Stomach (tissue), 9 donors: Measurements from ENCODE around the gene CHST1. TPM values are rescaled to one million over a fixed set of nuclear protein-coding genes. Genes with fewer than 3 reads are reported as not detected.

Experiments used
- DNase-seq, 2 donors: peaks; one replicate each; pipeline versions ENCODE4 v3.0.0 to v3.0.0-alpha.2; 2013 to 2019
- H3K27ac ChIP-seq, 5 donors: fragments of 200-600 bp in 4 of 5; sonication (generic) in 4 of 5; one replicate each; pipeline ENCODE4 v1.5.1; 2013 to 2019; ENCODE audit warnings: mild to moderate bottlenecking in 1 of 5, moderate library complexity in 1 of 5
- H3K27me3 ChIP-seq, 3 donors: fragments of 200-600 bp; sonication (generic); one replicate each; pipeline ENCODE4 v1.5.1; 2017 to 2019; ENCODE audit warnings: mixed run types in 1 of 3
- H3K36me3 ChIP-seq, 4 donors: fragments of 200-600 bp; sonication (generic); 1 replicate in 3 of 4; 2 replicates in 1 of 4; pipeline ENCODE4 v1.5.1; 2016 to 2019
- H3K4me1 ChIP-seq, 4 donors: fragments of 200-600 bp; sonication (generic); one replicate each; pipeline ENCODE4 v1.5.1; 2016 to 2019
- H3K4me3 ChIP-seq, 4 donors: fragments of 200-600 bp; sonication (generic) in 3 of 4; one replicate each; pipeline ENCODE4 v1.5.1; 2016 to 2019; ENCODE audit warnings: mild to moderate bottlenecking in 1 of 4
- H3K9me3 ChIP-seq, 4 donors: fragments of 200-600 bp; sonication (generic); one replicate each; pipeline ENCODE4 v1.5.1; 2016 to 2019
- EP300 ChIP-seq: sonication (generic); formaldehyde crosslinking; IDR thresholded peaks from one replicate; pipeline ENCODE4 v1.6.1; 2017; ENCODE audit warnings: antibody characterized with exemption
- POLR2A ChIP-seq, 4 donors: fragments of 450-650 bp; IDR thresholded peaks; one replicate each; pipeline ENCODE4 v1.6.1; 2016; ENCODE audit warnings: antibody characterized with exemption in 4 of 4, control low read depth in 2 of 4, mild to moderate bottlenecking in 1 of 4, moderate library complexity in 1 of 4
- POLR2AphosphoS5 ChIP-seq, 3 donors: sonication (generic); formaldehyde crosslinking; IDR thresholded peaks; one replicate each; pipeline ENCODE4 v1.6.1; 2016; ENCODE audit warnings: antibody characterized with exemption in 3 of 3
- WGBS, 5 donors: extraction: QIAGEN DNeasy Blood & Tissue Kit in 3 of 5; methylation state at CpG; one replicate each; pipeline versions ENCODE4 v1.1.5 to v1.1.7; 2013 to 2018; 5-methylcytosine and 5-hydroxymethylcytosine counted together
- intact Hi-C: fragments of 100-400 bp; cut with DNase I; formaldehyde crosslinking; loops from one replicate; pipeline ENCODE4 v1.15.1; 2023; ENCODE audit warnings: low total_unique reads
- polyA plus RNA-seq, 3 donors: library from polyadenylated mRNA; stranded (reverse); fragments of 200-250 nt; gene quantifications; one replicate each; pipeline ENCODE4 v1.2.3, GENCODE V29; 2013
- total RNA-seq, 5 donors: library from RNA; depleted of rRNA; stranded (reverse); fragments of >200 nt; gene quantifications; one replicate each; pipeline versions ENCODE4 v1.1.0 to v1.2.3, GENCODE V29; 2014 to 2016
- TF ChIP-seq, protein P1 (sequence below), 7 experiments: fragments of 450-650 bp in 4 of 7; fragments of 200-600 bp in 3 of 7; sonication (generic) in 3 of 7; IDR thresholded peaks; one replicate each; pipeline ENCODE4 v1.5.1; 2016 to 2019; ENCODE audit warnings: antibody characterized with exemption in 7 of 7, control low read depth in 2 of 7, mild to moderate bottlenecking in 1 of 7
- donor health status: healthy with polysubstance abuse.
- donor health status: Bipolar disorder and iron deficiency.
- donor health status: healthy.

The CHST1 gene
- total and polyA plus RNA-seq, 8 donors: 0.37 to 4.9 (median 1.7) TPM; not detected in 2

DNA sequence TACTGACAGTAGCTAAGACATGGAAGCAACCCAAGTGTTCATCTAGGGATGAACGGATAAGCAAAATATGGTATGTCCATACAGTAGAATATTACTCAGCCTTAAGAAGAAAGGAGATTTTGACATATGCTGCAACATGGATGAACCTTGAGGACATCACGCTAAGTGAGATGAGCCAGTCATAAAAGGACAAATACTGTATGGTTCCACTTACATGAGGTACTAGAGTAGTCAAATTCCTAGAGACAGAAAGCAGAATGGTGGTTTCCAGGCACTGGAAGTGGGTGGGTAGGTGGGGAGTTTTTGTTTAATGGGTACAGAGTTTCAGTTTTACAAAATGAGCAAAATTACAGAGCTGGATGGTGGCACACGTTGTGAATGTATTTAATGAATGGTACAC lies 18.1 kb downstream of the CHST1 start:
- H3K4me1 ChIP-seq: peaks cover 0 to under 1% (median 0%) of the 10 kb centered on the region in 4 donors
- intact Hi-C loops: no loop called here
- H3K9me3 ChIP-seq: no peaks in the 10 kb centered on the region
- TF ChIP-seq POLR2AphosphoS5 (IDR thresholded peaks at IDR 0.05): no peak
- TF ChIP-seq EP300: no peak
- no peak for TF ChIP-seq POLR2A (IDR thresholded peaks at IDR 0.05)
- TF ChIP-seq, protein P1, sequence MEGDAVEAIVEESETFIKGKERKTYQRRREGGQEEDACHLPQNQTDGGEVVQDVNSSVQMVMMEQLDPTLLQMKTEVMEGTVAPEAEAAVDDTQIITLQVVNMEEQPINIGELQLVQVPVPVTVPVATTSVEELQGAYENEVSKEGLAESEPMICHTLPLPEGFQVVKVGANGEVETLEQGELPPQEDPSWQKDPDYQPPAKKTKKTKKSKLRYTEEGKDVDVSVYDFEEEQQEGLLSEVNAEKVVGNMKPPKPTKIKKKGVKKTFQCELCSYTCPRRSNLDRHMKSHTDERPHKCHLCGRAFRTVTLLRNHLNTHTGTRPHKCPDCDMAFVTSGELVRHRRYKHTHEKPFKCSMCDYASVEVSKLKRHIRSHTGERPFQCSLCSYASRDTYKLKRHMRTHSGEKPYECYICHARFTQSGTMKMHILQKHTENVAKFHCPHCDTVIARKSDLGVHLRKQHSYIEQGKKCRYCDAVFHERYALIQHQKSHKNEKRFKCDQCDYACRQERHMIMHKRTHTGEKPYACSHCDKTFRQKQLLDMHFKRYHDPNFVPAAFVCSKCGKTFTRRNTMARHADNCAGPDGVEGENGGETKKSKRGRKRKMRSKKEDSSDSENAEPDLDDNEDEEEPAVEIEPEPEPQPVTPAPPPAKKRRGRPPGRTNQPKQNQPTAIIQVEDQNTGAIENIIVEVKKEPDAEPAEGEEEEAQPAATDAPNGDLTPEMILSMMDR (IDR thresholded peaks at IDR 0.05): no peak
- no peak overlapping the region for H3K4me3 ChIP-seq
- H3K27me3 ChIP-seq: peaks cover 0 to 56% (median 12%) of the 10 kb centered on the region in 3 donors
- DNase-seq: no peak
- H3K36me3 ChIP-seq: peaks cover 0 to 8% (median 0%) of the 10 kb centered on the region in 4 donors
- WGBS, 5 donors: 74 to 87% (median 81%) methylated on average over 3 of the region's 3 CpGs
- H3K27ac ChIP-seq: no peak overlapping the region

DNA sequence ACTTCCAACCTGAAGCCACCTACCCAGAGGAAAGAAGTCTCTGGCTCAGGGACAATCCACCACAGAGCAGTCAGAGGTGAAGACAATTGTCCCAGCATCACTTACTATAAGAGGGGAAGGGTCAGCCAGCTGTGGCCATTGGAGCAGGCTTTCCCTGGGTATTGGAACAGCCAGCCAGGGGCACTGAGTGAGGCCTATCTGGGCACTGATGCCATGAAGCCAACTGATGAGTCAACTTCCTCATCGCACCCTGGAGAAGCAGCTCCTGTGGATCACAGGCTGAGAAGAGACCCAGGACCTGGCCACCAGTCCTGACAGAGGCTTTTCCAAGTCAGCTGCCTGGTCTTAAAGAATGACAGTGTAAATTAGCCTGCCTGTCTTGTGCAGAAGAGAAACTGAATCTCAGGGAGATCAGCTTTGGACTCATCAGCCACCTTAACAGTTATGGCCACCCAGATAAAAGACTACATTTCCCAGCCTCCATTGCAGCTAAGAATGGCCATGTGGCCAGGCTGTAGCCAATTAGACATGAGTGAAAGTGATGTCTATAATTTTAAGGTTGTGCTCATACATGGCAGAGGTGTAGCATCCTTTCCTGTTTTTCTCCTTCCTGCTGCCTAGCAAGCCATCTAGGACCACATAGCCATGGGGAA lies 19.0 kb downstream of the CHST1 start:
- Histone ChIP-seq H3K9me3 (no peaks in the 10 kb centered on the region), H3K27me3 (peaks cover 0 to 49% (median 12%) of the 10 kb centered on the region in 3 donors), H3K27ac (no peak overlapping the region), H3K4me3 (no peak overlapping the region), H3K4me1 (no peaks in the 10 kb centered on the region), H3K36me3 (peaks cover 0 to 8% (median 0%) of the 10 kb centered on the region in 4 donors)
- no peak for DNase-seq
- intact Hi-C loops: no loop called here
- 96 to 100% (median 100%) methylated on average over 1 of the region's 1 CpG for WGBS, 5 donors
- TF ChIP-seq POLR2AphosphoS5 (IDR thresholded peaks at IDR 0.05): no peak
- TF ChIP-seq EP300: no peak
- no peak for TF ChIP-seq POLR2A (IDR thresholded peaks at IDR 0.05)
- TF ChIP-seq, protein P1 (IDR thresholded peaks at IDR 0.05): no peak

- H3K36me3 ChIP-seq: peaks cover 0 to 3% (median 0%) of the 10 kb centered on the region in 4 donors
- intact Hi-C loops: no loop called here
- no peaks in the 10 kb centered on the region for H3K9me3 ChIP-seq
- no peaks in the 10 kb centered on the region for H3K4me1 ChIP-seq
- peaks cover 0 to 38% (median 6%) of the 10 kb centered on the region in 3 donors for H3K27me3 ChIP-seq
- TF ChIP-seq, protein P1 (IDR thresholded peaks at IDR 0.05): no peak
- no peak for TF ChIP-seq POLR2A (IDR thresholded peaks at IDR 0.05)
- no peak for TF ChIP-seq POLR2AphosphoS5 (IDR thresholded peaks at IDR 0.05)
- TF ChIP-seq EP300: no peak
- WGBS, 5 donors: 84 to 89% (median 87%) methylated on average over 8 to 10 of the region's 10 CpGs
- H3K27ac ChIP-seq: no peak overlapping the region
- DNase-seq: no peak
- no peak overlapping the region for H3K4me3 ChIP-seq
Measured at GRCh38 chr11:45644981-45645889, 20.2 kb downstream of the CHST1 start.

DNA sequence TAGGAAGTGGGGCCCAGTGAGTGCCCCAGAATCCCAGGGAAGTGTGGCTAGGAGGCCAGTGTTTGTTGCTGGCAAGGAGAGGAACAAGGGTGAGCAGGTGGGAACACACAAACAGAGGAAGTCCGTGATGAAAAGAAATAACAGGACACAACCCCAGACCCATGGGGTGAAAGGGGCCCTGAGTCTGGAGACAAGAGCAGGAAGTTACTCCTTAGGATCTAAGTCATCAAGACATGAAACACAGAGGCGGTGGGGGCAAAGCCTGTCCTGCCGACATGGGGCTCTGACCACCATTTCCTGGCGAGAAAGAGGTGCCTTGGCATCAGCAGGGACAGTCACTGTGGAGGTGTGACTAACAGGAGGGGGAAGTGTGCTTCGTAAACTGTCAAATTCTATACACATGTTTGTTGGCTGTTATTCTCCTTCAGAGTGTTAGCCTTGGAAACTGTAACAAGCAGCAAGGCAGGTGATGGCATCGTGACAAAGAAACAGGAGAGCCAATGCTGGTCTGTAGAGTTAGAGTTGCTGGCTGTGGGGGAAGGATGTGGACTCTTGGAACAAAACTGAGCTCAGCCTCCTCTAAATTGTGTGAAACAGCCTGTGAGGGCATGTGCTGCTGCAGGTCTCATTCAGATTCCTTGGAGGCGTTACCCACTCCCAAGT lies 21.7 kb downstream of the CHST1 start:
- WGBS, 5 donors: 53 to 68% (median 62%) methylated on average over 7 of the region's 7 CpGs
- no peaks in the 10 kb centered on the region for H3K36me3 ChIP-seq
- intact Hi-C loops: no loop called here
- H3K9me3 ChIP-seq: peaks cover 0 to 6% (median 4%) of the 10 kb centered on the region in 4 donors
- H3K4me3 ChIP-seq: no peak overlapping the region
- H3K27me3 ChIP-seq: peaks cover 0 to 23% (median 0%) of the 10 kb centered on the region in 3 donors
- DNase-seq: no peak
- H3K4me1 ChIP-seq: no peaks in the 10 kb centered on the region
- no peak overlapping the region for H3K27ac ChIP-seq
- no peak for TF ChIP-seq POLR2A (IDR thresholded peaks at IDR 0.05)
- TF ChIP-seq, protein P1 (IDR thresholded peaks at IDR 0.05): no peak
- TF ChIP-seq EP300: no peak
- no peak for TF ChIP-seq POLR2AphosphoS5 (IDR thresholded peaks at IDR 0.05)
